Calu3 (cell line): ENCODE data around the gene FAT2. TPM values are rescaled to one million over a fixed set of nuclear protein-coding genes. Genes with fewer than 3 reads are reported as not detected.

Experiments
- BruUV-seq: library from RNA; stranded (reverse); fragments of 400-500 nt; replicated peaks from 2 replicates; lab custom pipeline; 2021; lab: Mats Ljungman, UMichigan
- CTCF ChIA-PET: fragments of 300-600 bp; sonication (Branson Sonifier 250); formaldehyde crosslinking; loops from one replicate; lab custom pipeline; 2022; ENCODE audit warnings: antibody characterized with exemption; lab: Charles Lee
- DNase-seq: peaks from one replicate; pipeline ENCODE4 v3.0.0; 2022
- H3K27ac Mint-ChIP-seq: one replicate; pipeline ENCODE4 v1.8.0; 2022; ENCODE audit warnings: mixed read lengths; ENCODE audit not compliant: unreplicated experiment
- H3K27me3 Mint-ChIP-seq: one replicate; pipeline ENCODE4 v1.8.0; 2022; ENCODE audit warnings: mixed read lengths; ENCODE audit not compliant: unreplicated experiment
- H3K36me3 Mint-ChIP-seq: one replicate; pipeline ENCODE4 v1.8.0; 2022; ENCODE audit warnings: mild to moderate bottlenecking, moderate library complexity, mixed read lengths; ENCODE audit not compliant: insufficient read depth, unreplicated experiment
- H3K4me1 Mint-ChIP-seq: one replicate; pipeline ENCODE4 v1.8.0; 2022; ENCODE audit warnings: mild to moderate bottlenecking, low read depth, mixed read lengths; ENCODE audit not compliant: unreplicated experiment
- H3K4me3 Mint-ChIP-seq: one replicate; pipeline ENCODE4 v1.8.0; 2022; ENCODE audit warnings: mild to moderate bottlenecking, low read depth, moderate library complexity, mixed read lengths; ENCODE audit not compliant: unreplicated experiment
- H3K9me3 Mint-ChIP-seq: one replicate; pipeline ENCODE4 v1.8.0; 2022; ENCODE audit warnings: low read depth, mixed read lengths; ENCODE audit not compliant: unreplicated experiment
- intact Hi-C: fragments of 100-400 bp; cut with micrococcal nuclease; formaldehyde crosslinking; loops from one replicate; pipeline ENCODE4 v1.10.0; 2022; ENCODE audit not compliant: unreplicated experiment
- total RNA-seq: library from RNA; stranded (reverse); gene quantifications from 2 replicates; pipeline ENCODE4 v1.2.3, GENCODE V29; 2022
- TF ChIP-seq, protein P1 (sequence below): fragments of 200-600 bp; IDR thresholded peaks from one replicate; pipeline ENCODE4 v1.8.0; 2022; ENCODE audit warnings: antibody characterized with exemption; ENCODE audit not compliant: unreplicated experiment

The FAT2 gene
- total RNA-seq, 1 experiment from 2014 or later, result not detected

DNA sequence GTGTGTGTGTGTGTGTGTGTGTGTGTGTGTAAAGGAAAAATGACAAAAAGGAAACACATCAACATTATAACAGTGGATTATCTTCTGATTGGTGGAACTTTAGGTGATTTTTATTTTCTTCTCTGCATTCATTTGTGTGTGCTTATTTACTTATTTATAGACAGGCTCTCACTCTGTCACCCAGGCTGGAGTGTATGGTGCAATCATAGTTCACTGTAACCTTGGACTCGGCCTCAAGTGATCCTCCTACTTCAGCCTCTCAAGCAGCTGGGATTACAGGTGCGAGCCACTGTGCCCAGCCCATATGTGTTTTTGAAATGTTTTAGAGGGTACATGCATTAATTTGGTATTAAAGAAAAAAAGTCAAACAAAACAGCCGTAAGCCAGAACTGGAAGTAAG is 39.1 kb downstream of the FAT2 start:
- no TSS peak for BruUV-seq
- no peak overlapping the region for H3K27ac Mint-ChIP-seq
- CTCF ChIA-PET, result no interaction called here
- H3K9me3 Mint-ChIP-seq, result no peaks in the 10 kb centered on the region
- intact Hi-C loops, result no loop called here
- no peaks in the 10 kb centered on the region for H3K36me3 Mint-ChIP-seq
- DNase-seq, result no peak
- no peak overlapping the region for H3K4me3 Mint-ChIP-seq
- H3K4me1 Mint-ChIP-seq, result no peaks in the 10 kb centered on the region
- H3K27me3 Mint-ChIP-seq, result peaks cover 43% of the 10 kb centered on the region
- TF ChIP-seq, protein P1, sequence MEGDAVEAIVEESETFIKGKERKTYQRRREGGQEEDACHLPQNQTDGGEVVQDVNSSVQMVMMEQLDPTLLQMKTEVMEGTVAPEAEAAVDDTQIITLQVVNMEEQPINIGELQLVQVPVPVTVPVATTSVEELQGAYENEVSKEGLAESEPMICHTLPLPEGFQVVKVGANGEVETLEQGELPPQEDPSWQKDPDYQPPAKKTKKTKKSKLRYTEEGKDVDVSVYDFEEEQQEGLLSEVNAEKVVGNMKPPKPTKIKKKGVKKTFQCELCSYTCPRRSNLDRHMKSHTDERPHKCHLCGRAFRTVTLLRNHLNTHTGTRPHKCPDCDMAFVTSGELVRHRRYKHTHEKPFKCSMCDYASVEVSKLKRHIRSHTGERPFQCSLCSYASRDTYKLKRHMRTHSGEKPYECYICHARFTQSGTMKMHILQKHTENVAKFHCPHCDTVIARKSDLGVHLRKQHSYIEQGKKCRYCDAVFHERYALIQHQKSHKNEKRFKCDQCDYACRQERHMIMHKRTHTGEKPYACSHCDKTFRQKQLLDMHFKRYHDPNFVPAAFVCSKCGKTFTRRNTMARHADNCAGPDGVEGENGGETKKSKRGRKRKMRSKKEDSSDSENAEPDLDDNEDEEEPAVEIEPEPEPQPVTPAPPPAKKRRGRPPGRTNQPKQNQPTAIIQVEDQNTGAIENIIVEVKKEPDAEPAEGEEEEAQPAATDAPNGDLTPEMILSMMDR, result no peak

DNA sequence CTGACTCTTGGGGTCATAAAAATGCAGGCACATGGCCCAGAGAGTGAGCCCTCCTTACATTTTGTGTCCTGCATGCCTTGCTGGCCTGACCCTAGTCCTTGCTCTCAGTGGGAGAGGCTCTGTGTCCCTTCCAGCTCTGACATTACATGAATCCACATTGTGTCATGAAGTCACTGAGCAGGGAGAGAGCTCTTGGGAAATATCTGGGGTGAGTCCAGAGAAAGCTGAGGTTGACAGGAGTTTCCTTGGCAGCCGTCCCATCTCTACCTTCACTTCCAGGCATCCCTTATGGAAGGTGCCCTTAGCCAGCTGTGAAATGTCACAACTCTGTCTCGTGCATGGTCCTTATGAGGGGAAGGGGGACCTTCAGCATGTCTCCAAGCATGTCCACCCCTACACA is 41.0 kb downstream of the FAT2 start:
- Mint-ChIP-seq H3K9me3 (no peaks in the 10 kb centered on the region), H3K27ac (no peak overlapping the region), H3K36me3 (no peaks in the 10 kb centered on the region), H3K27me3 (peaks cover 42% of the 10 kb centered on the region), H3K4me1 (no peaks in the 10 kb centered on the region), H3K4me3 (no peak overlapping the region)
- DNase-seq, result no peak
- no TSS peak for BruUV-seq
- TF ChIP-seq, protein P1, result no peak
- intact Hi-C loops, result no loop called here
- CTCF ChIA-PET, result no interaction called here

DNA sequence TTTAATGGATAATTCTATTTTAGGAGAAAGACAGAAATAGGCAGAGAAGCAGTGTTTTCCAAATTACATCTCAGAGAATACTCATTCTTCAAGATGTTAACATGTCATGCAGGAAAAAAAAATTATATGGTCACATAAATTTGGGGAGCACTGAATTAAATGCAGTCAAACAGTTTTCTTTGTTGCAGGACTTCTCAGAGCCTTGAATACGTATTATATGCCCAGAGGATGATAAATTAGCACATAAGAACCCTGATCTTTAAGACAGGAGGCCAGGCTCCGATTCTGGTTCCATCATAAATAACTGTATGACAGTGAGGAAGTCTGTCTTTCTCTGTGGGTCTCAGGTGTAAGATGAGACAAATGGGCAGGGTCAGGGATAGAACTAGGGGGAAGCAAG is 41.4 kb downstream of the FAT2 start:
- H3K27me3 Mint-ChIP-seq, result peaks cover 46% of the 10 kb centered on the region
- H3K4me3 Mint-ChIP-seq, result no peak overlapping the region
- TF ChIP-seq, protein P1, result no peak
- BruUV-seq, result no TSS peak
- H3K9me3 Mint-ChIP-seq, result peaks cover 2% of the 10 kb centered on the region
- no peaks in the 10 kb centered on the region for H3K4me1 Mint-ChIP-seq
- no peak for DNase-seq
- intact Hi-C loops, result no loop called here
- H3K36me3 Mint-ChIP-seq, result no peaks in the 10 kb centered on the region
- CTCF ChIA-PET, result interaction anchor here (1.0 kb wide), 1 partner anchor 52 kb away, joined by 3 read pairs; no protein-coding TSS in a partner anchor
- H3K27ac Mint-ChIP-seq, result no peak overlapping the region

DNA sequence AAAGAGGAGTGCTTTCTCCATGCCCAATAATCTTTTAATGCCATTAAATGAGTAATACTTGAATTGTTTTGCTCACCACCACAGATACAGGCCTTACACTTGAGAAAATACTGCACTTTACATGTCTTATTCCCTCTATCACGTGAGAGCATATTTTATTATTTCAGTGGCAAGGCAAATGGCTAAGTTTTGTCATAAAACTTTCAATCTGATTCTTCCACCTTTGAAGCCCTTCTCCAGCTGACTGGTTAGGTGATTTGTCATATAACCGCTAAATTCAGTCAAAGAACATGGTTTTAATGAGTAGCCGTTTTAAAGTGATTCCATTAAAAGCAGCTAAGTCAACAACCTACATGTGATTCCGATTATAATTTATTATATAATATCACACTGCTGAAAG is 43.8 kb downstream of the FAT2 start:
- Mint-ChIP-seq H3K4me1 (no peaks in the 10 kb centered on the region), H3K9me3 (peaks cover 2% of the 10 kb centered on the region), H3K27ac (no peak overlapping the region), H3K27me3 (peaks cover 69% of the 10 kb centered on the region), H3K36me3 (no peaks in the 10 kb centered on the region), H3K4me3 (no peak overlapping the region)
- BruUV-seq, result no TSS peak
- CTCF ChIA-PET, result no interaction called here
- no peak for DNase-seq
- TF ChIP-seq, protein P1, result no peak
- intact Hi-C loops, result no loop called here
